Hematopoietic multipotent progenitor cell treated with erythropoietin and hydrocortisone succinate and interleukin-3 and kit ligand, for 15 days (in vitro differentiated cells): ENCODE data around the gene TMEM30A.

Experiments
- DNase-seq: peaks from one replicate; pipeline ENCODE4 v3.0.0-alpha.2; 2015; ENCODE audit warnings: low spot score

The TMEM30A gene

GRCh38 chr6:75291744-75292143, 7.2 kb upstream of the TMEM30A start:
- no peak for DNase-seq

DNA sequence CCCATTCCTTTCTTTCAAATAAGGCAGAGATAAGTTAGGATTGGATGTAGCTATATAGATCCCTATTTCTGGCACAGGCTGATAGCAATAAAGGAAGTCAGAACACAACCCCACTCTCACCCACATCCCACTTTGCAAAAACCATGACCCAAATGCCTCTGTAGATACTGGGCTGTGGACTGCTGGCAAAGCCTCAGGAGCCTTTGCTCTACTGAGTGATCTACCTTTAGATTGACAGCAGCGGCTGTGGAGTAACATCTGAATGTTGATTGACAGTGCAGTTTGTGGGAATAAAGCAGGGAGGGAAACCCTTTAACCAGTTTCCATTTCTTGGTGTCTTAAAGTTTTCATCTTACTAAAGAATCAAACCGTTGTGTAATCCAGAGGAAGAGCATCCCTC, 6.7 kb upstream of the TMEM30A start:
- DNase-seq = no peak

DNA sequence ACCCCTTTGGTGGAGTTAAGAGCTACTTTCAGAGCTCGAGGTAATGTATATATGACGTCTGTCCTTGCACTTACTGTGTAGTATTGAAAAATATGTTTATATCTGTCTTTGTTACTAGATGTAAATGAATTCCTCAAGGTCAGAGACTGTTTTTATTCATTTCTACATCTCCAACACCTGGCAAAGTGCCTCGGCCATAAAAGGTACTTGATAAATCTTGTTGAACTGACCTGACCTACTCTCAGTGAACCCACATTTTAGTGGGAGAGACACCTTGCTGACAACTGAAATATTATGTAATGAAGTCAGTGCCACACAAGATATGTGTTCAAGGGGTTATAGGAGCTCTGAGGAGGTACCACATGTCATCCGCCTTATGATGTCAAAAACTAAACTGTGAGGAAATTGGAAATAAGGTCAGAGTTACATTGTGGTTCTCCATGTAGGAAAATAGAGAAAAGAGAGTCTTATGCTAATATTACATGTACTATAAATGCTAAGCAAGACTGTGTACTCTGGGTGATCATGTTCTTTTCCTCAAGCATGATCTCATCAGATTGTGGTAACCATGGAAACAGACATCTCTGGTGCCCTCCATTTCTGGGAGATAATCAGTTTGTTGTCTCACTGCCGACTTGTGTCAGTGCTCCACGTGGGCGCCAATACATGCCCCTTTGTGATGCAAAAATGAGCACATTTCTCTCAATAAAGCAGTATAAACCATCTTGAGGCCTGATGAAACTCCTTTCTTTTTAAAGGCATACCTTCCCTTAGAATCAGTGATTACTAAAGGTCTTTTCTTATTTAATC, 5.7 kb upstream of the TMEM30A start:
- DNase-seq = no peak

DNA sequence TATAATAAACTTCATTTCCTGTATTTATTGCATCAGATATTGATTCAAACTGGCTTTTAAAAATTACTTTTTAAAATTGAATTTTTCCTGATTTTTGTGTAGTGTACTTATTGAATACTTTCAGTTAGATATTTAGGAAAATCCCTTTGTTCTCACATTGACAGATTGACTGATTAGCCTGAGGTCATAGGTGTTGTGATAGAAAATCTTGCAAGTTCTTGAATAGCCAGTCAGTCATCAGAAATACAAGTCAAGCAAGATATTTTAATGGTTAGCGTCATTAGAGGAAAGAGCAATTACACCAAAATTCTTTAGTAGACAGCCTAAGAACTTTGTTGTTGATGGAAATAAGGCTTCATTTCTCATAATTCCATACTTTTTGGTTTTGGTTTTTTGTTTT, 3.4 kb upstream of the TMEM30A start:
- no peak for DNase-seq

DNA sequence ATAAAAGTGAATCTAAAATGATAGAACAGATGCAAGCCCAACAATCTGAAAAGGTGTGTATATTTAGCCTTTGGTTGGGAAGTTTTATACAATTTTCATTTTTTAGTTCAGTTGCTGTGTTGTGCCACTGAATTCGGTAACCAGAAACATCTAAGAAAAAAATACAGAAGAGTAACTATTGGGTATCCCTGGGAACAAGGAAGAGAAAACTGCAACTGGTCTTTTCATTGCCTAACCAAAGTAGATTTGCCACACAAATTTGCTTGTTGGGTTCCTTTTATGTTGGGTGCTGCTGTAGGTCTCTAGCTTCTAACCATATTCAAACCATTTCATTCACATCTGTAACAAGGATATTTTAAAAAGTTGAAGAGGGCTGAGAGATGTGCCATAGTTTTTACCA, 2.8 kb upstream of the TMEM30A start:
- no peak for DNase-seq

DNA sequence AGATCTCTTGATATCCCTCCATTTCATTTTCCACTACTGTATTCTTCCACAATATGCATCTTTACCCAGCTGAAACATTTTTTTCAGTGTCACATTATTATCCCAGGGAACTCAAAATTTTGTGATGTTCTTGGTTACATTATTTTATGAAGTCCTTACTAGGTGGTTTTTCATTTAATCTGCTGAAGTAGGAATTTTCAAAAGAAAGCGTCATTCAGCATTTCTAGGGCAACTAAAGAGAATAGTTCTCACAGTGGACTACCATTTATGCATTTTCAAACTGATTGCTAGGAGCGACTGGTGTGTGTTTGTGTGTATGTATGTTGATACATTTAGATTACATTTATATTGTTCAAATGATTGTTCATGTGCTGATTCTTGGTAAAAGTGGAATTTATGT, 2.4 kb upstream of the TMEM30A start:
- DNase-seq = no peak

- DNase-seq = no peak
Observed at GRCh38 chr6:75285283-75285639, 669 bp upstream of the TMEM30A start.

GRCh38 chr6:75283907-75284631, 523 bp downstream of the TMEM30A start:
- no peak for DNase-seq

GRCh38 chr6:75282706-75283105, 1.9 kb downstream of the TMEM30A start:
- no peak for DNase-seq

DNA sequence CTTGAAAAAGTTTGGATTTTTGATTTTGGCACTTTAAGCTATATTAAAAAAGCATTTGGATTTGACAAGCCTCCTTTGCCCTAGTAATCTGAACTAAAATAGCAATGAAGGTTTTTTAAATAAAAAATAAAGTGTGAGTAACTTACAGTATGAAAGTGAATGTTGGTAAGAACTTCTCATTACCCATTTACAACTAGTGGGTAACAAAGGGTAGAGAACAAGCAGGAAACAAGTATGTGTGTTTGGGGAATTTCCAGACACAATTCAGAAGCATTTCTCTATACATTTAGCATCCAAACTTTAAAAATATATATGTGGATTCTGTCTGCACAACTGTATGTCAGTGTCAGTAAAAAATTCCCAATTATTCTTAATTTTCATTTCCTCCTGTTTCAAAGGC, 2.9 kb downstream of the TMEM30A start:
- DNase-seq = no peak

- no peak for DNase-seq
Observed at GRCh38 chr6:75280131-75280855, 4.3 kb downstream of the TMEM30A start.

DNA sequence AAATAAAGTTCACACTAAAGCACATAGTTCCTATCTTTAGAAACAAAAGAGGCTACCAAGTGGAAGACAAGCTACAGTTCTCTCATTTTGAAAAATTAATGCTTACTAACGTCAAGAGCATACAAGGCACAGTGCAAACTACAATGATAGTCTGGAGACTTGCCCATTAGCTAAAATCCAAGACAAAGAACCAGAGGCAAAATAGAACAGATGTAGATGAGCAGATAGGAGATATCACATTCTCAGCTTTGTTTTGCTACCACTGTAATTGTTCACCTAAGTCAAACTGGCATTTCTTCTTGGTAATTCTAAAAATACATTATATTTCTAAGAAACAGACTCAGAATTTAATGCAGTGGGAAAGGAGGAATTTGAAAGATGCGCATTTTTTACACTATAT, 5.2 kb downstream of the TMEM30A start:
- no peak for DNase-seq

GRCh38 chr6:75278474-75279077, 6.0 kb downstream of the TMEM30A start:
- no peak for DNase-seq

GRCh38 chr6:75275067-75275466, 9.5 kb downstream of the TMEM30A start:
- DNase-seq = no peak

DNA sequence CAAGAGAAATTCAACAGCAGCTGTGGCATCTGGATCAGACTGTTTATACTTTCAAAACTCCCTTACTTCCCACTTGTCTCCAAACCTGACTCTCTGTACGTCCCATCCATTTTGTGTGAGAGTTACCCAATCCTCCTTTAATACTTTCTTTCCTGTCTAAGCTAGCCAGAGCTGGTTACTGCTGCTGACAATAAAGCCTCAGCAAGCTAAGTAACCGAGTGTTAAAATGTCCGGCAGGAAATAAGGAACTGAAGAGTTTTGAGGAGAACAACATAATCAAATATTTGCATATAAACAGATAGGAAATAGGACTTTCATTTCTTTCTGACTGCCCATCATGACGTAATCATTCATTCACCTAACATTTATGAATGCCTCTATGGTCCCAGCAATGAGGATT, 11.6 kb downstream of the TMEM30A start:
- no peak for DNase-seq

- DNase-seq = no peak
Observed at GRCh38 chr6:75272145-75272840, 12.3 kb downstream of the TMEM30A start.

GRCh38 chr6:75268988-75269354, 15.6 kb downstream of the TMEM30A start:
- DNase-seq = no peak

DNA sequence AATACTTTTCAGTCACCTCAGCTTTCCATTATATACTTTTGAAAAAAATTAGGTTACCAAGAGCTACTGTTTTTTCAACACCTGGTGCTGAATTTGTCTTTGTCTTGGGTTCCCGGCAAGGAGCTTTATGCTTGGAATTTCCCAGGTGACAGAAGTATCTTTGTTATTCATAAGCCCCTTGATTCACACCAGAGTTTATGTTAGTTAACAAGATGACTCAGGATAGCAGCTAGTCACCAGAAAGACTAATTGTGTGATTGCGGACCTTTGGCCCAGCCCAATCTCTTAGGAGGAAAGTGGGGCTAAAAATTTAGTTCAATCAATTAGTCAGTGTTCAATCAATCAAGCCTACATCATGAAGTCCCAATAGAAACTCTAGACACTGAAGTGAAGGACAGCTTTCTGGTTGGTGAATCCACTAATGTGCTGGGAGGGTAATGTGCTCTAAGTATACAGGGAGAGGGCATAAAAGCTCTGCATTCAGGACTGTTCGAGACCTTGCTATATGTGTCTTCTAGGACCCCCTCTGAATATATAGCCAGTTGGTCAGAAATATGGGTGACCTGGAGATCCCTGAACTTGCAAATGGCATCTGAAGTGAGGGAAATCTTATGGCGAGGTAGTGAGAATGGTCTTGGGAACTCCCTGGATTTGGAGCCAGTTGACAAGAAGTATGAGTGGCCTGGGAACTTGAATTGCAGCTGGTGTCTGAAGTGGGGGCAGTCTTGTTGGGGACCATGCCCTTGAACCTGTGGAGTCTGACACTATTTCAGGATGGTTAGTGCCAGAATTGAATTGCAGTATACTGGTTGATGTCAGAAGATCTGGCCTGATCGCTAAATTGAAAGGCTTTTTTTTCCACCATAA, 16.2 kb downstream of the TMEM30A start:
- no peak for DNase-seq

DNA sequence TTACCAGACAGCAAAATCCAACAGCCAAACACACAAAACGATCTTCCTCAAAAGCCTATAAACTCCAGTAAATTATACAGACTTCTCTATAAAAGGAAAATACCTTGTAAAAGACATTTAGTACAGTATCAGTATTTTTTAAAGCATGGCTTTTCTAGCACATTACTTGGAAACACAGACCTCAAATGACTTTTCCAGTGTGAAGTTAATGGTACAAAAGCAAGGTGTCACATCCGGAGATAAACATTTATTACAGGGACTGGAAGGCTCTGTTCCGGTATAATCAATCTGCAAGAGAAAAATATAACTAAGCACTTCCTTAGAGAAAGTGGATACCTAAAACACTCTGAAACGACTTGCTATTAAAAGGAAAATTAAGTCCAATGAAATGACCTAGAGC, 17.1 kb downstream of the TMEM30A start:
- no peak for DNase-seq

GRCh38 chr6:75266716-75267291, 17.8 kb downstream of the TMEM30A start:
- peak; percentile 59 for DNase-seq

DNA sequence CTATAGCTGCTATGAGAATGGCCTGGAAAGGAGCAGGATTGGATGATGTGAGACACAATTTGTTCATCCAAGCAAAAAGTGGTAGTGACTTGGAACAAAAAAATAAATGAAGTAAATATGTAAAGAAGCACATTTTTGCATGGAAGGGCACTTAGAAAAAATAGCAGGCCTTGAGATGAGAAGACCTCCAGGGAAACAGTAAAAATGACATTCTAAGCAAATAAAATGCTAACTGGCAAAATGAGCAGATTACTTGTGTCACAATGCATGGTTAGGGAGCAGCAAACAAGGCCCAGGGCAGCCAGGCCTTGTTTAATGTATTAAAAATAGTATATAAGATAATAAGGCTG, 21.2 kb downstream of the TMEM30A start:
- DNase-seq = no peak
